Endometrial microvascular endothelial cells (primary cell): Measurements from ENCODE around the gene NOVA1. TPM values are rescaled to one million over a fixed set of nuclear protein-coding genes. Genes with fewer than 3 reads are reported as not detected.

ENCODE experiments used
- in situ Hi-C: cut with HindIII; loops from 2 replicates; pipeline ENCODE4 v1.10.0; 2017; ENCODE audit warnings: low sequenced_read_pairs, low pct_unique_long_range_greater_than_20kb; ENCODE audit errors: inconsistent ontology term
- total RNA-seq: library from RNA; depleted of rRNA; stranded (reverse); fragments of >200 nt; gene quantifications from one replicate; pipeline ENCODE4 v1.2.3, GENCODE V29; 2015; ENCODE audit errors: inconsistent ontology term

Gene NOVA1
- total RNA-seq, 1 donor from 2014 or later, result 0.46 TPM

- in situ Hi-C loops, result no loop called here
Observed at GRCh38 chr14:26484562-26484961, 113.3 kb downstream of the NOVA1 start.

- in situ Hi-C loops, result no loop called here
Observed at GRCh38 chr14:26478967-26479366, 118.9 kb downstream of the NOVA1 start.

- in situ Hi-C loops, result no loop called here
Observed at GRCh38 chr14:26466862-26467261, 131.0 kb downstream of the NOVA1 start.

GRCh38 chr14:26463136-26463535 lies 134.7 kb downstream of the NOVA1 start:
- in situ Hi-C loops, result no loop called here

GRCh38 chr14:26454105-26454504 lies 143.7 kb downstream of the NOVA1 start:
- in situ Hi-C loops, result no loop called here

GRCh38 chr14:26448181-26448855 lies 149.5 kb downstream of the NOVA1 start:
- in situ Hi-C loops, result no loop called here

- in situ Hi-C loops, result no loop called here
Observed at GRCh38 chr14:26444822-26445221, 153.0 kb downstream of the NOVA1 start.

GRCh38 chr14:26443654-26444053 lies 154.2 kb downstream of the NOVA1 start:
- in situ Hi-C loops, result no loop called here

- in situ Hi-C loops, result no loop called here
Observed at GRCh38 chr14:26429205-26429604, 168.6 kb downstream of the NOVA1 start.

- in situ Hi-C loops, result no loop called here
Observed at GRCh38 chr14:26427097-26427496, 170.7 kb downstream of the NOVA1 start.

- in situ Hi-C loops, result no loop called here
Observed at GRCh38 chr14:26424537-26424936, 173.3 kb downstream of the NOVA1 start.

- in situ Hi-C loops, result no loop called here
Observed at GRCh38 chr14:26415618-26416123, 182.2 kb downstream of the NOVA1 start.

GRCh38 chr14:26414926-26415325 lies 182.9 kb downstream of the NOVA1 start:
- in situ Hi-C loops, result no loop called here

- in situ Hi-C loops, result no loop called here
Observed at GRCh38 chr14:26414103-26414502, 183.7 kb downstream of the NOVA1 start.

- in situ Hi-C loops, result no loop called here
Observed at GRCh38 chr14:26412421-26412820, 185.4 kb downstream of the NOVA1 start.

- in situ Hi-C loops, result no loop called here
Observed at GRCh38 chr14:26410189-26410685, 187.6 kb downstream of the NOVA1 start.

GRCh38 chr14:26404927-26405326 lies 192.9 kb downstream of the NOVA1 start:
- in situ Hi-C loops, result no loop called here

- in situ Hi-C loops, result no loop called here
Observed at GRCh38 chr14:26403760-26404159, 194.1 kb downstream of the NOVA1 start.

GRCh38 chr14:26402126-26402525 lies 195.7 kb downstream of the NOVA1 start:
- in situ Hi-C loops, result no loop called here

- in situ Hi-C loops, result no loop called here
Observed at GRCh38 chr14:26401179-26401968, 196.5 kb downstream of the NOVA1 start.
